Omental fat pad (tissue), 4 donors: ENCODE measurements around the gene MIGA2. TPM values are rescaled to one million over a fixed set of nuclear protein-coding genes. Genes with fewer than 3 reads are reported as not detected.

ENCODE experiments used
- ATAC-seq: fragments of 150-250 bp; one replicate; pipeline ENCODE4 v1.9.1; 2016; ENCODE audit warnings: mild to moderate bottlenecking, moderate library complexity; ENCODE audit not compliant: low FRiP score
- DNase-seq: peaks from one replicate; pipeline ENCODE4 v3.0.0-alpha.2; 2019; ENCODE audit warnings: low spot score
- CTCF ChIP-seq, 3 donors: fragments of 450-650 bp; IDR thresholded peaks; one replicate each; pipeline ENCODE4 v1.5.1; 2016 to 2017; ENCODE audit warnings: antibody characterized with exemption in 3 of 3, mild to moderate bottlenecking in 3 of 3, moderate library complexity in 2 of 3
- total RNA-seq, 4 donors: library from RNA; depleted of rRNA; stranded (reverse); fragments of >200 nt; gene quantifications; one replicate each; pipeline ENCODE4 v1.1.0, GENCODE V29; 2016

Gene MIGA2
- 10 to 100 TPM; 19.4 to 38.5 (median 20.9) TPM for total RNA-seq

DNA sequence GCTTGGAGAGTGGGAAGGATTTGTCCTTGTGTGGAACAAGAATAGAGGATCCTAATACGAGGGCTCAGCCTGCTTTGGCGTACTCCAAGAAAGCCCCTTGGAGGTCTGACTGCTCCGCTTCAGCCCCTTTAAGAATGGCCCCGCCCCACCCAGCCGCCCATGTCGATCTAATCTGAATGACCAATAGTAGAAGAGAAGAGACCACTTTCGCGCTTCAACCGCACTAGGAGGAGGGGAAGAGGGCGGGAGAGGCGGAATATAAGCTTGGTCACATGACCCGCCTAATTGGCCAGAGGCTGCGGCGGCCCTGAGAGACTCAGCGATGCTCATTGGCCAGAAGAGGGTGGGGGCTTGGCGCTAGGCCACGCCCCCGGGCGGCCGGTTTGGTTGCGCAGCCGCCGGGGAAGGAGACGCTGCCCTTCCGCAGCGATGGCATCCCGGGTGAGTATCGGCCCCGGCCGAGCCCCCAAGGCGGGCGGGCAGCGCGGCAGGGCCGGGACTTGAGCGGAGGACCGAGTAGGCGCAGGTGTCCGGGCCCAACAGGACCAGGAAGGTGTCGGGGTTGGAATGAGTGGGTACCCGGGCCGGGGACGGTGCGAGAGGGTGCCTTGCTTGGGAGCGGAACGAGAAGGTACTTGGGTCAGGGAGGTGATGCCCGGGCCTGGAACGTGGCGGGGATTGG, at the start of gene MIGA2:
Gene MIGA2, plus strand, starts transcription at position 386 of the 682 bp plus-strand sequence. CDS start 3,969 bp downstream, outside the sequence.
- no peak for TF ChIP-seq CTCF (IDR thresholded peaks at IDR 0.05)
- ATAC-seq (peak; percentile 98), DNase-seq (peak; percentile 91)

- ATAC-seq (no peak), DNase-seq (no peak)
- TF ChIP-seq CTCF (IDR thresholded peaks at IDR 0.05): no peak
These were observed 49.8 kb upstream of the MIGA2 start for GRCh38 chr9:128986671-128987070.

DNA sequence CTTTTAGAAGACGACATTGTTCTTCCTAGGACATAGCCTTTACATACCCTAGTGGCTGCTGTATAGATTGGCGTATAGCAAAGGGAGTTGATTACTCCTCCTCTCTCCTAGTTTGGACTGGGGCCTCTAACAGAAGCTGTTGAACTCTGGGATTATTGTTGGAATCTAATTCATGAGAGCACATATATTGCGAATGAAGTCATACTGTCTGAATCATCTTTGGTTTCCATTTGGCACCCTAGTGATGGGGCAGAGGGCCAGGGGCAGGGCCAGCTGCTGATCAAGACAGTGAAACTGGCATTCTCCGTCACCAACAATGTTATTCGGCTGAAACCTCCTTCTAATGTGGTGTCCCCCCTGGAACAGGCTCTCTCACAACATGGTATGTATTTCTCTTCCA, 48.6 kb upstream of the MIGA2 start:
- DNase-seq (no peak), ATAC-seq (peak; percentile 65)

GRCh38 chr9:128992995-128993394, 43.4 kb upstream of the MIGA2 start:
- no peak for DNase-seq
- TF ChIP-seq CTCF (IDR thresholded peaks at IDR 0.05): no peak
- ATAC-seq: no peak

More for the DNA sequence above, 48.6 kb upstream of the MIGA2 start:
- TF ChIP-seq CTCF (IDR thresholded peaks at IDR 0.05): no peak

- ATAC-seq: no peak
- no peak for TF ChIP-seq CTCF (IDR thresholded peaks at IDR 0.05)
- no peak for DNase-seq
These were observed 40.6 kb upstream of the MIGA2 start for GRCh38 chr9:128995791-128996190.

GRCh38 chr9:128998462-128998861, 38.0 kb upstream of the MIGA2 start:
- no peak for ATAC-seq
- TF ChIP-seq CTCF (IDR thresholded peaks at IDR 0.05): no peak
- no peak for DNase-seq

DNA sequence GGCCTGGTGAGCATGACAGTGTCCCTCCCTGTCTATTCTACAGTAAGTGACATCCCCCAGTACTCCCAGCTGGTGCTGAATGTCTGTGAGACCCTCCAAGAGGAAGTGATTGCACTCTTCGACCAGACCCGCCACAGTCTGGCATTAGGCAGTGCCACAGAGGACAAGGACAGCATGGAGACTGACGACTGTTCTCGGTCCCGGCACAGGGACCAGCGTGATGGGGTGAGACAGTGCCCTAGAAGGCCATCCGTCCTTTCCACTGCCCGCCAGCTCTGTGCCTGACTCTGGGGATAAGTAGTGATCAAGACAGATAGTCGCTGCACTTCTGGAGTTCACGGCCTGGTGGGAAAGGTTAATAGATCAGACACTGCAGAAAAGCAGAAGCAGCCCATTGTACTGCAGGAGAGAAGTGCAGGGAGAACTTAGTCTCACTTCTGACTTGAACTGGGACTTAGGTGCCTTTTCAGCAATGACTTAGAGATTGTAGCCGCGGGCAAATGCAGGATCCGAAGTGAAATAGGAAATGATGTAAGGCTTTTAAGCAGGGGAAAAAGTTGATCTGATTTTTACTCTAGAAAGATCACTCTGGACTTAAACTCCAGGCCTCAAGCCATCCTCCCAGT, 36.7 kb upstream of the MIGA2 start:
- no peak for DNase-seq

More for the DNA sequence above, 36.7 kb upstream of the MIGA2 start:
- TF ChIP-seq CTCF (IDR thresholded peaks at IDR 0.05): no peak
- ATAC-seq: no peak
